Sigmoid colon (tissue), 7 donors: ENCODE data around the gene HMCN2. TPM values are rescaled to one million over a fixed set of nuclear protein-coding genes. Genes with fewer than 3 reads are reported as not detected.

ENCODE experiments used
- DNase-seq: peaks from one replicate; pipeline ENCODE4 v3.0.0-alpha.2; 2019
- H3K27ac ChIP-seq, 4 donors: fragments of 200-600 bp; sonication (generic); one replicate each; pipeline ENCODE4 v1.5.1; 2016 to 2019; ENCODE audit warnings: mild to moderate bottlenecking in 1 of 4
- H3K27me3 ChIP-seq, 3 donors: fragments of 200-600 bp; sonication (generic); one replicate each; pipeline ENCODE4 v1.5.1; 2019; ENCODE audit warnings: mild to moderate bottlenecking in 1 of 3
- H3K36me3 ChIP-seq, 4 donors: fragments of 200-600 bp; sonication (generic); one replicate each; pipeline ENCODE4 v1.5.1; 2016 to 2019
- H3K4me1 ChIP-seq, 4 donors: fragments of 200-600 bp; sonication (generic); one replicate each; pipeline ENCODE4 v1.5.1; 2017 to 2019
- H3K4me3 ChIP-seq, 4 donors: fragments of 200-600 bp; sonication (generic); one replicate each; pipeline ENCODE4 v1.5.1; 2017 to 2019; ENCODE audit warnings: mild to moderate bottlenecking in 2 of 4, moderate library complexity in 1 of 4
- H3K9me3 ChIP-seq, 4 donors: fragments of 200-600 bp in 3 of 4; sonication (generic) in 3 of 4; one replicate each; pipeline versions ENCODE4 v1.5.1 to v1.6.1; 2013 to 2019
- CTCF ChIP-seq, 4 experiments: fragments of 450-650 bp in 3 of 4; fragments of 200-600 bp in 1 of 4; IDR thresholded peaks; one replicate each; pipeline ENCODE4 v1.5.1; 2016 to 2019; ENCODE audit warnings: antibody characterized with exemption in 4 of 4, mild to moderate bottlenecking in 3 of 4, moderate library complexity in 2 of 4
- EP300 ChIP-seq, 4 donors: sonication (generic); formaldehyde crosslinking; IDR thresholded peaks; one replicate each; pipeline ENCODE4 v1.6.1; 2017; ENCODE audit warnings: antibody characterized with exemption in 4 of 4
- POLR2A ChIP-seq, 2 donors: fragments of 450-650 bp; IDR thresholded peaks; one replicate each; pipeline ENCODE4 v1.6.1; 2016; ENCODE audit warnings: antibody characterized with exemption in 2 of 2, mild to moderate bottlenecking in 2 of 2, moderate library complexity in 2 of 2
- POLR2AphosphoS5 ChIP-seq, 4 donors: sonication (generic); formaldehyde crosslinking; IDR thresholded peaks; one replicate each; pipeline ENCODE4 v1.6.1; 2017; ENCODE audit warnings: antibody characterized with exemption in 4 of 4
- WGBS, 2 donors: extraction: QIAGEN DNeasy Blood & Tissue Kit; methylation state at CpG; one replicate each; pipeline ENCODE4 v1.1.7; 2013; 5-methylcytosine and 5-hydroxymethylcytosine counted together
- intact Hi-C: fragments of 100-400 bp; cut with DNase I; formaldehyde crosslinking; loops from one replicate; pipeline ENCODE4 v1.15.1; 2023
- polyA plus RNA-seq, 3 donors: library from polyadenylated mRNA; stranded (reverse); fragments of 200-250 nt; gene quantifications; one replicate each; pipeline ENCODE4 v1.2.3, GENCODE V29; 2013
- total RNA-seq, 4 donors: library from RNA; depleted of rRNA; stranded (reverse); fragments of >200 nt; gene quantifications; one replicate each; pipeline ENCODE4 v1.1.0, GENCODE V29; 2016
- donor health status: healthy with polysubstance abuse.
- donor health status: Bipolar disorder and iron deficiency.
- donor health status: healthy.

The HMCN2 gene
- total and polyA plus RNA-seq, 7 donors, result 3.6 to 106 (median 13.2) TPM

- no peak for DNase-seq
- intact Hi-C loops, result no loop called here
- Histone ChIP-seq H3K27ac (no peak overlapping the region), H3K4me3 (no peak overlapping the region), H3K27me3 (no peaks in the 10 kb centered on the region), H3K9me3 (no peaks in the 10 kb centered on the region), H3K36me3 (peaks cover 0 to 45% (median 11%) of the 10 kb centered on the region in 4 donors), H3K4me1 (no peaks in the 10 kb centered on the region)
- 90 to 91% methylated on average over 8 of the region's 8 CpGs for WGBS, 2 donors
- TF ChIP-seq POLR2A (IDR thresholded peaks at IDR 0.05), result no peak
- TF ChIP-seq CTCF (IDR thresholded peaks at IDR 0.05), result no peak
- TF ChIP-seq POLR2AphosphoS5 (IDR thresholded peaks at IDR 0.05), result no peak
- TF ChIP-seq EP300 (IDR thresholded peaks at IDR 0.05), result no peak
Measured at GRCh38 chr9:130366888-130367550, 101.5 kb downstream of the HMCN2 start.

- DNase-seq, result no peak
- Histone ChIP-seq H3K27ac (no peak overlapping the region), H3K4me3 (no peak overlapping the region), H3K36me3 (peaks cover 0 to 51% (median 18%) of the 10 kb centered on the region in 4 donors), H3K27me3 (no peaks in the 10 kb centered on the region), H3K9me3 (no peaks in the 10 kb centered on the region), H3K4me1 (no peaks in the 10 kb centered on the region)
- no peak for TF ChIP-seq CTCF (IDR thresholded peaks at IDR 0.05)
- TF ChIP-seq EP300 (IDR thresholded peaks at IDR 0.05), result no peak
- no peak for TF ChIP-seq POLR2AphosphoS5 (IDR thresholded peaks at IDR 0.05)
- TF ChIP-seq POLR2A (IDR thresholded peaks at IDR 0.05), result no peak
- 50 to 53% methylated on average over 8 of the region's 8 CpGs for WGBS, 2 donors
- intact Hi-C loops, result no loop called here
Measured at GRCh38 chr9:130368631-130369103, 103.1 kb downstream of the HMCN2 start.

- no peaks in the 10 kb centered on the region for H3K4me1 ChIP-seq
- intact Hi-C loops, result no loop called here
- H3K9me3 ChIP-seq, result no peaks in the 10 kb centered on the region
- no peak overlapping the region for H3K4me3 ChIP-seq
- no peaks in the 10 kb centered on the region for H3K27me3 ChIP-seq
- H3K36me3 ChIP-seq, result peaks cover 1 to 54% (median 25%) of the 10 kb centered on the region in 4 donors
- H3K27ac ChIP-seq, result no peak overlapping the region
- no peak for DNase-seq
- TF ChIP-seq CTCF (IDR thresholded peaks at IDR 0.05) (no peak), POLR2AphosphoS5 (IDR thresholded peaks at IDR 0.05) (no peak)
- WGBS, 2 donors, result 46 to 84% methylated on average over 7 of the region's 7 CpGs
Measured at GRCh38 chr9:130370226-130370625, 104.7 kb downstream of the HMCN2 start.

GRCh38 chr9:130371196-130371966 is 105.8 kb downstream of the HMCN2 start:
- H3K36me3 ChIP-seq, result peaks cover 9 to 57% (median 24%) of the 10 kb centered on the region in 4 donors
- no peak for DNase-seq
- TF ChIP-seq CTCF (IDR thresholded peaks at IDR 0.05) (no peak), POLR2A (IDR thresholded peaks at IDR 0.05) (no peak), EP300 (IDR thresholded peaks at IDR 0.05) (no peak), POLR2AphosphoS5 (IDR thresholded peaks at IDR 0.05) (no peak)
- no peaks in the 10 kb centered on the region for H3K9me3 ChIP-seq
- no peak overlapping the region for H3K27ac ChIP-seq
- WGBS, 2 donors, result 89 to 91% methylated on average over 3 of the region's 3 CpGs
- no peaks in the 10 kb centered on the region for H3K4me1 ChIP-seq
- intact Hi-C loops, result no loop called here
- H3K4me3 ChIP-seq, result no peak overlapping the region
- H3K27me3 ChIP-seq, result no peaks in the 10 kb centered on the region
